GM18873 (cell line): Measurements from ENCODE around the gene GTPBP2.
"Not testable (repeated sequence)": the region's sequence is repeated elsewhere in the genome, so short reads cannot be mapped to it uniquely, and the experiment has no call there.

Experiments
- ATAC-seq: cut with Tn5 transposase; IDR thresholded peaks from one replicate; pipeline ENCODE4 v1.9.1; 2021; ENCODE audit warnings: mild to moderate bottlenecking, moderate library complexity, moderate number of reproducible peaks; ENCODE audit not compliant: unreplicated experiment, low FRiP score

GTPBP2 gene

DNA sequence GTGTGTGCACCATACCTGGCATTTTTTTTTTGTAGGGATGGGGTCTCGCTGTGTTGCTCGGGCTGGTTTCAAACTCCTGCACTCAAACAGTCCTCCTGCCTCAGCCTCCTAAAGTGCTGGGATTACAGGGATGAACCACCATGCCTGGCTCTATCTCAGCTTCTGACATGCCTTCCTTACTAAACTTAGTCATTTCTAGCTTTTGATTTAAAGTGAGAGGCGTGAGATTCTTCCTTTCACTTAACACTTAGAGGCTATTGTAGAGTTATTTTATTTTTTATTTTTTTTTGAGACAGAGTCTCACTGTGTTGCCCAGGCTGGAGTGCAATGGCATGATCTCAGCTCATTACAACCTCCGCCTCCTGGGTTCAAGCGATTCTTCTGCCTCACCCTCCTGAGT, 33.9 kb upstream of the GTPBP2 start:
- ATAC-seq: not testable (repeated sequence)

- no peak for ATAC-seq
Measured at GRCh38 chr6:43658161-43658560, 29.1 kb upstream of the GTPBP2 start.

DNA sequence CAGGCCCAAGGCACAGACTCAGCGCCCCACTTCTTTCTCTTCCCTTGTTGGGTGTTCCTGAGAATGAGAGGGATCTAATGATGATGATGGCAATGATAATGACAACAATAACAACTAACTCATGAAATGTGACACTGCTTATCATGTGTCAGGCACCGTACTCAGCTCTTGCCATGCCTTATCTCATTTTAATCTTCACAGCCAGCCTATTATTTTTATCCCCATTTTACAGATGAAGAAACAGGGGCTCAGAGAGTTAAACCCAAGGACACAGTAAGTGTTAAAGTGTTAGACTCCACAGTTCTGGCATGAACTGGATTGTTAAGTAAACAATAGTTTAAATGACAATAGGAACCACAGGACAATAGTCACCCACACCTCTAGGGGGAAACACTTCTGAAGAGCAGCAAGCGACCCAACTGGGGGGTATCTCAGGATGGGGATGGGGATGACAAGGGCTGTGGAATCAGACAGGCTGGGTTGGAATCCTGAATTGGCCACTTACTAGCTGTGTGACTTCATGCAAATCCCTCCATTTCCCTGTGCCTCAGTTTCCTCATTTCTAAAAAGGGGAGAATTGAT, 28.2 kb upstream of the GTPBP2 start:
- no peak for ATAC-seq

DNA sequence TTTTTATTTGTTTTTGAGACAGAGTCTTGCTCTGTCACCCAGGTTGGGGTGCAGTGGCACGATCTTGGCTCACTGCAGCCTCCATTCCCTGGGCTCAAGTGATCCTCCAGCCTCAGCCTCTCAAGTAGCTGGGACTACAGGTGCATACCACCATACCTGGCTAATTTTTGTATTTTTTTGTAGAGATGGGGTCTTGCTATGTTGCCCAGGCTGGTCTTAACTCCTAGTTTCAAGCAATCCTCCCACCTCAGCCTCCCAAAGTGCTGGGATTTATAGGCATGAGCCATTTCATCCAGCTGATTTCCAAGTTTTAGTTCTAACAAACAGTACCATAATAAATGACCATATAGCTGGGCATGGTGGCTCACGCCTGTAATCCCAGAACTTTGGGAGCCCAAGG, 23.8 kb upstream of the GTPBP2 start:
- ATAC-seq: not testable (repeated sequence)

DNA sequence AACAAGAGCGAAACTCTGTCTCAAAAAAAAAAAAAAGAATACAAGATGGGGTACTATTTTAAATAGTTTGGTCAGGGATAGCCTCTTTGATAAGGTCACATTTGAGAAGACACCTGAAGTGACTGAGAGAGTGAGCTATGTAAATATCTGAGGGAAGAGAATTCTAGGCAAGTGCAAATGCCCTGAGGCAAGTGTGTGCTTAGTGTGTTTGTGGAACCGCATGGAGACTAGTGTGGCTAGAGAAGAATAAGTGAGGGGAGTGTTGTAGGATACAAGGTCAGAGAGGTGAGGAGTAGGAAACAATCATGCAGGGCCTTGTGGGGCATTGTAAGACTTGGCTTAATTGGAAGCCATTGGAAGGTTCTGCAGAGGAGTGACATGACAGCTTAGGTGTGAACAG, 19.2 kb upstream of the GTPBP2 start:
- no peak for ATAC-seq

GRCh38 chr6:43647613-43648012, 18.5 kb upstream of the GTPBP2 start:
- ATAC-seq: no peak

GRCh38 chr6:43645613-43645964, 16.5 kb upstream of the GTPBP2 start:
- ATAC-seq: no peak

DNA sequence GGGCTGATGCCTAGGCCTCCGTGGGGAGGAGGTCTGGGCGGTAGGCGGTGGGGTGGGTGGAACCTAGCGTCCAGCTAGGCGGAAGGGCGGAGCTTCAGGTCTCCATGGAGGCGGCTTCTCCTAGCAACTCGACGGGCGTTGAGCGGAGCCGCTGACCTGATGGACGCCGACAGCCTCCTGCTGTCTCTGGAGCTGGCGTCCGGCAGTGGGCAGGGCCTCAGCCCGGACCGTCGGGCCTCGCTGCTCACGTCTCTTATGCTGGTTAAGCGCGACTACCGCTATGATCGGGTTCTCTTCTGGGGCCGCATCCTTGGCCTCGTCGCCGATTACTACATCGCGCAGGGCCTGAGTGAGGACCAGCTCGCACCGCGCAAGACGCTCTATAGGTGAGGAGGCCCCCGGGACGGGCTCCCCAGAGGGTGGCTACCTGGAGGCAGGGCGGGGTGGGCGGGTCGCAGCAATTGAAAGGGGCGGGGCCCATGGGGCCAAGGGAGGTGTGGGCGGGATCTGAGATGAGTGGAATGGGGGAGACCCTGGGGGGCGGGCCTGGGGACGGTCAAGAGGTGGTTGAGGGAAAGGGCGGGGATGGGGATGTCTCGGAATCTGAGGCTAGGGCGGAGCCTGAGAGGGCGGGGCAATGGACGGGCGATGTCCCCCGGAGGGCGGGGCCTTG, 16.0 kb upstream of the GTPBP2 start, which contains the start of gene RSPH9:
RSPH9 (plus strand) TSS at position 97 of the 673 bp plus-strand sequence; CDS start at position 160, 63 bp downstream.
- no peak for ATAC-seq

DNA sequence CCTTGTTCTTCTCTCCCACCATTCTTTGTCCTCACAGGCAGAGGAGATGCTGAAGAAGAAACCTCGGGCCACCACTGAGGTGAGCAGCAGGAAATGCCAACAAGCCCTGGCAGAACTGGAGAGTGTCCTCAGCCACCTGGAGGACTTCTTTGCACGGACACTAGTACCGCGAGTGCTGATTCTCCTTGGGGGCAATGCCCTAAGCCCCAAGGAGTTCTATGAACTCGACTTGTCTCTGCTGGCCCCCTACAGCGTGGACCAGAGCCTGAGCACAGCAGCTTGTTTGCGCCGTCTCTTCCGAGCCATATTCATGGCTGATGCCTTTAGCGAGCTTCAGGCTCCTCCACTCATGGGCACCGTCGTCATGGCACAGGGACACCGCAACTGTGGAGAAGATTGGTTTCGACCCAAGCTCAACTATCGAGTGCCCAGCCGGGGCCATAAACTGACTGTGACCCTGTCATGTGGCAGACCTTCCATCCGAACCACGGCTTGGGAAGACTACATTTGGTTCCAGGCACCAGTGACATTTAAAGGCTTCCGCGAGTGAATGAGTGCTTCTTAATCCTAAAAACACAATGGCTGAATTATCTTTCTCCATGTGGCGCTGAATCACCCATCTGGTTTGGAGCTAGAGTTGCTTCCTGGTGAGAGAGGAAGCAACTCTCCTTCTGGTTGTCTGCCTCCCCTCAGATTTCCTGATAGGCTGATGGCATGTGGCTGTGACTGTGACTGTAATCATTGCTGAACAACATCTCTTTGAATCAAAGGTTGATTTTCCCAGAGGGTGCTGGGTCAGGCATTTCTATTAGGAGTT, 11.1 kb upstream of the GTPBP2 start:
- no peak for ATAC-seq

- ATAC-seq: no peak
Measured at GRCh38 chr6:43636308-43636659, 7.2 kb upstream of the GTPBP2 start.

DNA sequence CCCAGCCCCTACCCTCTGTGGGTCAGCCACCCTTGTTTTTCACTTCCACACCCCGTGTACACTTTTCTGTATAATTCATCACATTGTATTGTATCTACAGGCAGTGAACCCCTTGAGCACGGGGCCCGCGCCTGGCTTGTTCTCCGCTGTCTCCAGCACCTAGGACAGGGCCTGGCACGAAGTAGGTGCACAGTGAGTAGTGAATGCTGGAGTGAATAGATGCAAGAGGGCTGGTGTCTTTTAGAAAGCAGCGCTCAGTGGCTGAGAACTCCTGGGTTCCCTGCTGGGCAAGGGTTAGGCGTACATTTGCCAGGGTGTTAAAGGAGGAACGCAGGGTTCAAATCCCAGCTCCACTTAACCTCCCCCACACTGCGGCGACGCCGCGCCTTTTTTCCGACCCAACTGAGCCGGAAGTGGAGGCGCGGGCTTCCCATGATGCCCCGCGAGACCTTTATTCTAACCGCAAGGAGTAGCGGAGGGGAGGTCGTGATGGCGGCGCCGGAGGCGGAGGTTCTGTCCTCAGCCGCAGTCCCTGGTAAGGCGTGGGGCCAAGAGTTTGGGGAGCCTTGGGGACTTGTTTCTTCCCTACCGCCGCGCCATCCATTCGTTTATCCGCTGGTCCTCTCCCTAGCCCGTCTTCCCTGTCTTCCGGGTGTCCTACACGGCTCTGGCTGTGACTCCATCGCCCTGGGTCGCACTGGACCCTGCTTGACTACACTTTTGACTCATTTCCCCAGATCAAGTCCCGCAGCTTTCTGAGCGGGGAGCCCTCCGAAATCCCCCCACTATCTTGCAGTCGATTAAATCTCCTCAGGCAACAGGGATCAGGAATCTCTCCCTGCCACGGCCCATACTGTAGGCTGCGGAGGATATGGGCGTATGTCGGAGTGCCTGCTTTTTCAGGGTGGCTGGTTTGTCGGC, 6.6 kb upstream of the GTPBP2 start, which contains the start of gene MAD2L1BP:
MAD2L1BP (plus strand) TSS at position 454 of the 921 bp plus-strand sequence; CDS start at position 490, 36 bp downstream.
- peak; percentile 62 for ATAC-seq

- no peak for ATAC-seq
Measured at GRCh38 chr6:43634702-43635303, 5.7 kb upstream of the GTPBP2 start.

DNA sequence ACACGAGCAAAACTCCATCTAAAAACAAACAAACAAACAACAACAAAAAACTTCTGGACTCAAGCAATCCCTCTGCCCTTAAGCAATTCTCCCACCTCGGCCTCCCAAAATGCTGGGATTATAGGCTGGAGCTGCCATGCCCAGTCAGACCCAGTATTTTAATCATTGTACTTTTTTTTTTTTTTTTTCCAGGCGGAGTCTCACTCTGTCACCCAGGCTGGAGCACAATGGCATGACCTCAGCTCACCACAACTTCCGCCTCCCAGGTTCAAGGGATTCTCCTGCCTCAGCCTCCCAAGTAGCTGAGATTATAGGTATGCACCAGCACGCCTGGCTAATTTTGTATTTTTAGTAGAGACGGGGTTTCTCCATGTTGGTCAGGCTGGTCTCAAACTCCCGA, 3.9 kb upstream of the GTPBP2 start:
- ATAC-seq: not testable (repeated sequence)

GRCh38 chr6:43630980-43631619, 2.0 kb upstream of the GTPBP2 start:
- no peak for ATAC-seq

DNA sequence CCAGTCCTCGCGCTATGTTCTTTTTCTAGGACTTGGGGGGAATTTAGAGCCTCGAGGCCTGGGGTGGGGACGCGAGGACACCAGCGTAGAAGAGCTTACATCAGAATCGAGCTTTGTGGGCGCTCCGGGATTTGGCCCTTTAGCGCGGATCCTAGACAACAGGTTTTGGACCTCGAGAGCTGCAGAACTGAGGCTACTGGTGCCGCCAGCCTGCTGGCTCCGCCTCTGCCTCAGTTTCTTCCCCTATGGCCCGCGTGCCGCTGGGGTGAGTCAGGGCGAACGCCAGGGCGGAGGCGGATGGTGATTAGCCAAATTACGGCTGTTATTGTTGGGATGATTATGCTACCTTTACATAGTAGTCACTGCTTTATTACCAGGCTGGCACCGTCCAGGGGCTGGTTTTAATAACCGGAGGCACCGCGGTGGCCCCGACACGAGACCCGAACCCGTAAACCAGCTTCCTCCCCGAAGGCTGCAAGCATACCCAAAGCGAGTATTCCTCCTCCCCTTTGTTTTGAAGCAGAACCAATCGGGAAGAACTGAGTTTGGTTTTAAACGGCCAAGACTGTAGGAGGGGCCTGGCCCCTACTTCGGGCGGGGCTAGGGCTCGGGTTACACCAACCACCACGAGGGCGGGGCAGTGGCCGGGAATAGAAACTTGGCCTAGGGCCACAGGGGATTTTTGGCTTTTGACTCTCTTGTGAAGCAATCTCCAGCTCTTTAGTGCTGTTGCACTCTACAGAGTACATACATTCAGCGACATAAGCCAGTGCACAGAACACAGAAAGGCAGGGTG, 639 bp upstream of the GTPBP2 start:
- peak; percentile 68 for ATAC-seq

DNA sequence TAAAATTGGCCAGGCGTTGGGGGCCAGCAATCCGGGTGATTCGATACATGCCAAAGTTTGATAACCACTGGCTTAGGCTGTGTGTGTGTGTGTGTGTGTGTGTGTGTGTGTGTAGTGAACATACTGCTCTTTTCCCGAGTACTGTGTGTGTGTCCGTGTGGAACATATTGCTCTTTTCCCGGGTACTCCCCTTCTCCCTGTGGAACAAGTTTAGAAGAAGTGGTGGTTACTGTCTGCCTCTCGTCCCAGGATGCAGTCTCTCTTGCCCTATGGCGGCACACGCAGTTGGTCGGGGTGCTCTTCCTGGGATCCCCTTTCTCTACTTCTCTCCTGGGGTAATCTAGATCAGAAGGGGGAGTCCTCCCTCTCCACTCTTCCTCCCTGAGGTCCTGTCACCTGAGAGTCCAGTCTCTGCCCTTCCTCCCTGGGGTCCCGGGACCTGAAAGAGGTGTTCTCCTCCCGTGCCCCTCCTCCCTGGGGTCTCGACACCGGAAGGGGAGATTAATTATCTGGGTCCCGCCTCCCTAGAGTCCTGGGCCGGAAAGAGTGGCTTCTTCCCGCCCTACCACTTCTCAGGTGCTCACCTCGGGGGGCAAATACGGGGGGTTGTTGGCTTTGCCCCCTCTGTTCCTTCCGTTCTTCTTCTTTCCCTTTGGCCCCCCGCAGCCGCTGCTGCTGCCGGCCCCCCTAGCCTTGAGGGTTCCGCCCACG, 516 bp downstream of the GTPBP2 start:
- ATAC-seq: no peak

DNA sequence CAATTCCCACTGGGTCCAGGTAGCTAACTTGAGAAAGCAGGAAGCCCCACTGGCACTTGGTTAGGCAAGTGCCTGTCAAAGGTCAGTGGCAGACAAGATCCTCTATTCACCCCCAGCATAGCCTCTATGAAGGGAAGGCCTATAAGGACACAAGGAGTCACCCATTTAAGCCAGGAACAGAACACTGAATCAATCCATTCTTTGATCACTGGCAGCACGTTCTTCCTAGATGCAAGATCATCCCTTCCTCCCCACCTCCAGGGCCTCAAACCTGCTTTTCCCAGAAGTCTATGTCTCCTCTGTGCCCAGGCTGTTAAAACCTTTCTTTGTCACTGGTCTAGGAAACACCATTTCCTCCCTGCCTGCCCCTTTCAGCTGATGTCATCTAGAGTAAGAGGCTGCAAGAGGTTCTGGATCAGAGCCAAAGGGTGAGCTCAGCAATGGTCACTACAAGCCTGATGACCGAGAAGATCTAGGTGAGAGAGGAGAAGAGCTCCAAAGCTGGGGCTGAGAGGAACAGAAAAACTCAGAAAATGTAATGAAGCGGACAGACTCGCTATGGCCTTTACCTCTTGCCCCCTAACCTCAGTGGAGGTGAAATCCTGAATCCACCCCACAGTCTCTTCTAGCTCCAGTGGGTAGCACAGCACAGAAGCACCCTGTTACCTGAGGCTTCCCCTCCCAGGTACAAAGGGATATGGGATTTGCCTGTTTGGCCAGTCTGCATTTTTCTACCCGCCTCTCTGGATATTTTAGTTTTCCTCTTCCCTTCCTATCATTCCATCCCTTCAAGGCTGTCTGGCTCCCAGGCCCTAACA, 1.8 kb downstream of the GTPBP2 start:
- ATAC-seq: no peak
